H1 (cell line): Measurements from ENCODE around the gene CASP3. TPM values are rescaled to one million over a fixed set of nuclear protein-coding genes. Genes with fewer than 3 reads are reported as not detected.

Experiments
- CTCF ChIA-PET: fragments of 300-600 bp; sonication (Branson Sonifier 250); formaldehyde crosslinking; loops from one replicate; lab custom pipeline; 2021; ENCODE audit not compliant: partially characterized antibody; lab: Charles Lee
- POLR2A ChIA-PET: fragments of 300-600 bp; sonication (Branson Sonifier 250); formaldehyde crosslinking; loops from one replicate; lab custom pipeline; 2021; ENCODE audit warnings: inconsistent platforms; ENCODE audit not compliant: partially characterized antibody; lab: Charles Lee
- DNase-seq, 2 experiments: peaks; one replicate each; pipeline versions ENCODE4 v3.0.0 to v3.0.0-alpha.2; 2010 to 2022; ENCODE audit warnings: low spot score in 2 of 2, low read depth in 1 of 2, mixed read lengths in 1 of 2
- FAIRE-seq: peaks from 2 replicates; lab custom pipeline; 2011; peaks lifted over from hg19 to GRCh38; lab: Jason Lieb, UNC
- H2AFZ ChIP-seq: 2 replicates; pipeline ENCODE4 v1.8.1; 2012; ENCODE audit warnings: low read length, inconsistent platforms
- H2AK5ac ChIP-seq: 2 replicates; pipeline ENCODE4 v1.6.1; 2013; ENCODE audit warnings: low read depth, low read length
- H2BK120ac ChIP-seq: replicated peaks from 2 replicates; pipeline ENCODE3; 2013; ENCODE audit warnings: low read depth, low read length, inconsistent platforms
- H2BK12ac ChIP-seq: 2 replicates; pipeline ENCODE4 v1.6.1; 2013; ENCODE audit warnings: low read depth, low read length
- H2BK15ac ChIP-seq: 2 replicates; pipeline ENCODE4 v1.6.1; 2013; ENCODE audit warnings: low read length
- H2BK20ac ChIP-seq: 2 replicates; pipeline ENCODE4 v1.6.1; 2013; ENCODE audit warnings: low read length
- H2BK5ac ChIP-seq: 2 replicates; pipeline ENCODE4 v1.6.1; 2013; ENCODE audit warnings: low read depth, low read length
- H3K14ac ChIP-seq: 2 replicates; pipeline ENCODE4 v1.6.1; 2013; ENCODE audit warnings: inconsistent platforms; ENCODE audit not compliant: insufficient read length
- H3K18ac ChIP-seq: 2 replicates; pipeline ENCODE4 v1.6.1; 2013; ENCODE audit warnings: low read length; ENCODE audit errors: extremely low read depth
- H3K23ac ChIP-seq: 2 replicates; pipeline ENCODE4 v1.6.1; 2013; ENCODE audit warnings: inconsistent platforms; ENCODE audit not compliant: insufficient read length
- H3K23me2 ChIP-seq: 2 replicates; pipeline ENCODE4 v1.6.1; 2013; ENCODE audit warnings: low read depth, low read length
- H3K27ac ChIP-seq: 2 replicates; pipeline ENCODE4 v1.6.1; 2011; ENCODE audit warnings: low read depth, low read length, inconsistent platforms
- H3K27me3 ChIP-seq, 4 experiments: replicated peaks in 1 of 4; 1 replicate in 1 of 4; 2 replicates in 3 of 4; pipeline versions ENCODE4 v1.6.1 to v1.8.1; 2011 to 2013; ENCODE audit warnings: low read length in 3 of 4, mild to moderate bottlenecking in 3 of 4, inconsistent platforms in 2 of 4, mixed read lengths in 2 of 4, moderate library complexity in 1 of 4; ENCODE audit not compliant: control insufficient read depth in 3 of 4, insufficient read depth in 3 of 4; ENCODE audit errors: extremely low read depth in 1 of 4
- H3K36me3 ChIP-seq, 4 experiments: 2 replicates each; pipeline versions ENCODE4 v1.6.1 to v1.8.1; 2011 to 2013; ENCODE audit warnings: mild to moderate bottlenecking in 4 of 4, low read length in 3 of 4, moderate library complexity in 2 of 4, control low read depth in 1 of 4, inconsistent platforms in 1 of 4; ENCODE audit not compliant: insufficient read depth in 4 of 4, control insufficient read depth in 2 of 4
- H3K4ac ChIP-seq: replicated peaks from 2 replicates; pipeline ENCODE3; 2013; ENCODE audit warnings: low read length, low read depth, mixed read lengths, inconsistent platforms; ENCODE audit not compliant: insufficient read length
- H3K4me1 ChIP-seq, 4 experiments: replicated peaks in 1 of 4; 1 replicate in 1 of 4; 2 replicates in 3 of 4; pipeline versions ENCODE4 v1.6.1 to v1.8.1; 2011 to 2013; ENCODE audit warnings: low read length in 3 of 4, inconsistent platforms in 2 of 4, mixed read lengths in 1 of 4; ENCODE audit not compliant: insufficient read depth in 4 of 4, control insufficient read depth in 3 of 4
- H3K4me2 ChIP-seq, 2 experiments: 2 replicates each; pipeline versions ENCODE4 v1.6.1 to v1.8.1; 2011 to 2013; ENCODE audit warnings: low read depth in 2 of 2, low read length in 2 of 2, control low read depth in 1 of 2, inconsistent platforms in 1 of 2, mild to moderate bottlenecking in 1 of 2; ENCODE audit not compliant: insufficient read depth in 1 of 2
- H3K4me3 ChIP-seq, 4 experiments: fragments of 200-600, 300-600 bp in 1 of 4; sonication (generic), shearing (Covaris generic), sonication (Bioruptor Twin) in 1 of 4; 2 replicates each; pipeline versions ENCODE4 v1.5.1 to v1.8.1; 2011 to 2016; ENCODE audit warnings: low read length in 4 of 4, low read depth in 3 of 4, control low read depth in 2 of 4, inconsistent platforms in 2 of 4, mild to moderate bottlenecking in 2 of 4, mixed read lengths in 1 of 4, moderate library complexity in 1 of 4; ENCODE audit not compliant: insufficient read depth in 2 of 4; ENCODE audit errors: extremely low read depth in 1 of 4
- H3K56ac ChIP-seq: replicated peaks from 2 replicates; pipeline ENCODE3; 2013; ENCODE audit warnings: low read depth, mild to moderate bottlenecking, mixed read lengths, low read length, inconsistent platforms; ENCODE audit not compliant: insufficient read length
- H3K79me1 ChIP-seq: 2 replicates; pipeline ENCODE4 v1.6.1; 2013; ENCODE audit warnings: low read depth, low read length, control low read depth
- H3K79me2 ChIP-seq, 2 experiments: 2 replicates each; pipeline versions ENCODE4 v1.6.1 to v1.8.1; 2012 to 2013; ENCODE audit warnings: low read length in 2 of 2, mild to moderate bottlenecking in 2 of 2, inconsistent platforms in 1 of 2; ENCODE audit not compliant: insufficient read depth in 2 of 2, control insufficient read depth in 1 of 2
- H3K9ac ChIP-seq, 4 experiments: replicated peaks in 1 of 4; 1 replicate in 1 of 4; 2 replicates in 3 of 4; pipeline versions ENCODE4 v1.6.1 to v1.8.1; 2011 to 2013; ENCODE audit warnings: low read depth in 3 of 4, low read length in 3 of 4, control low read depth in 2 of 4, mild to moderate bottlenecking in 2 of 4, moderate library complexity in 2 of 4, inconsistent platforms in 1 of 4; ENCODE audit errors: extremely low read depth in 1 of 4
- H3K9me3 ChIP-seq, 2 experiments: 2 replicates each; pipeline versions ENCODE4 v1.6.1 to v1.8.1; 2012 to 2013; ENCODE audit warnings: mild to moderate bottlenecking in 2 of 2, moderate library complexity in 2 of 2, control low read depth in 1 of 2, inconsistent platforms in 1 of 2, low read depth in 1 of 2, low read length in 1 of 2, mixed read lengths in 1 of 2; ENCODE audit not compliant: insufficient read depth in 2 of 2
- H4K20me1 ChIP-seq, 2 experiments: replicated peaks in 1 of 2; 2 replicates each; pipeline versions ENCODE3 to v1.8.1; 2011 to 2013; ENCODE audit warnings: inconsistent platforms in 2 of 2, low read length in 2 of 2, mild to moderate bottlenecking in 1 of 2; ENCODE audit not compliant: insufficient read depth in 2 of 2, control insufficient read depth in 1 of 2
- H4K5ac ChIP-seq: 2 replicates; pipeline ENCODE4 v1.6.1; 2013; ENCODE audit warnings: low read length, low read depth, mixed read lengths, inconsistent platforms; ENCODE audit not compliant: insufficient read length
- H4K8ac ChIP-seq: 2 replicates; pipeline ENCODE4 v1.8.0; 2013; ENCODE audit warnings: mild to moderate bottlenecking, moderate library complexity, low read length, inconsistent platforms; ENCODE audit not compliant: insufficient read depth; ENCODE audit errors: extremely low read depth
- H4K91ac ChIP-seq: replicated peaks from 2 replicates; pipeline ENCODE3; 2013; ENCODE audit warnings: low read length, mixed read lengths, inconsistent platforms; ENCODE audit not compliant: insufficient read length
- CREB1 ChIP-seq: IDR thresholded peaks from 2 replicates; pipeline ENCODE4 v1.6.1; 2012; ENCODE audit warnings: inconsistent platforms
- JUND ChIP-seq: IDR thresholded peaks from 2 replicates; pipeline ENCODE4 v1.6.1; 2011; ENCODE audit warnings: mild to moderate bottlenecking, improper control_type of control experiment, low read length
- WGBS, 2 experiments: shearing (Covaris generic) in 1 of 2; methylation state at CpG; one replicate each; pipeline versions ENCODE4 v1.1.6 to v1.1.7; 2013 to 2015; ENCODE audit warnings: low lambda C conversion rate in 2 of 2, mixed read lengths in 2 of 2, inconsistent platforms in 1 of 2, low coverage in 1 of 2, missing lambda C conversion rate in 1 of 2; ENCODE audit not compliant: insufficient replicate concordance in 2 of 2, insufficient coverage in 1 of 2, insufficient read length in 1 of 2; ENCODE audit errors: extremely low coverage in 1 of 2, missing lambda C conversion rate in 1 of 2; 5-methylcytosine and 5-hydroxymethylcytosine counted together
- polyA plus RNA-seq, 7 experiments: library from polyadenylated mRNA; depleted of rRNA in 3 of 7; stranded (reverse) in 5 of 7; unstranded in 2 of 7; fragments of >200 nt in 5 of 7; fragments of 200-250 nt in 2 of 7; gene quantifications; 1 replicate in 5 of 7; 2 replicates in 1 of 7; 4 replicates in 1 of 7; pipeline versions ENCODE4 v1.2.1 to v1.2.3, GENCODE V29; 2011 to 2013; ENCODE audit warnings: missing spikeins in 2 of 7, mixed read lengths in 2 of 7
- total RNA-seq: library from RNA; stranded (reverse); fragmentation: NEBNext Ultra II Directional; extraction: Animal tissue kit (Norgen Biotek cat#: 25700); gene quantifications from 2 replicates; pipeline ENCODE4 v1.2.1, GENCODE V29; 2021

Gene CASP3
- total and polyA plus RNA-seq, 2 of the 8 experiments (the other 6 are each of a cell fraction or from before 2014, with no cell fraction given), result 27.8 to 82.5 TPM

GRCh38 chr4:184644553-184645307, 4.5 kb downstream of the CASP3 start:
- no peak overlapping the region for H3K9ac ChIP-seq
- H3K23ac ChIP-seq, result no peak overlapping the region
- TF ChIP-seq JUND, result peak; percentile 69
- TF ChIP-seq CREB1, result no peak
- H2BK15ac ChIP-seq, result no peak overlapping the region
- no peak overlapping the region for H4K8ac ChIP-seq
- no peaks in the 10 kb centered on the region for H3K9me3 ChIP-seq
- no peak overlapping the region for H2AFZ ChIP-seq
- no peak overlapping the region for H4K5ac ChIP-seq
- H3K14ac ChIP-seq, result no peak overlapping the region
- H3K56ac ChIP-seq, result no peak overlapping the region
- H2AK5ac ChIP-seq, result no peak overlapping the region
- peaks cover 0 to 5% (median 0%) of the 10 kb centered on the region in 4 experiments; a peak in 1 of 8 replicates for H3K36me3 ChIP-seq
- peaks cover 5% of the 10 kb centered on the region; the same call in 1 of the 2 replicates for H3K79me1 ChIP-seq
- H3K4me2 ChIP-seq, result peak overlapping the region; percentile 41 to 54; a peak in 2 of 4 replicates
- peaks cover 11% of the 10 kb centered on the region; the same call in 1 of the 2 replicates for H3K23me2 ChIP-seq
- no peak overlapping the region for H2BK20ac ChIP-seq
- peak overlapping the region in 1 of 4 experiments; percentile 20; a peak in 1 of 8 replicates for H3K4me3 ChIP-seq
- H2BK120ac ChIP-seq, result peak overlapping the region; percentile 16
- peak overlapping the region; percentile 12 for H3K4ac ChIP-seq
- peak overlapping the region; percentile 66; the same call in 1 of the 2 replicates for H2BK5ac ChIP-seq
- WGBS, 2 experiments, result 41% methylated on average over 9 of the region's 9 CpGs; no CpG with 5 or more reads in 1 of the 2 experiments
- DNase-seq (no peak), FAIRE-seq (peak; percentile 86)
- H4K91ac ChIP-seq, result no peak overlapping the region
- ChIA-PET POLR2A (interaction anchor here (0.7 to 2.0 kb wide), 5 partner anchors 11 to 28 kb away, joined by 3 to 7 read pairs (median 4); no protein-coding TSS in a partner anchor), CTCF (interaction anchor here (0.7 to 1.2 kb wide), 6 partner anchors 11 to 473 kb away, joined by 3 to 5 read pairs (median 3); no protein-coding TSS in a partner anchor)
- peaks cover 0 to 13% of the 10 kb centered on the region in 2 experiments for H4K20me1 ChIP-seq
- H3K27ac ChIP-seq, result no peak overlapping the region
- peaks cover 18 to 84% of the 10 kb centered on the region in 2 experiments for H3K79me2 ChIP-seq
- H3K4me1 ChIP-seq, result peaks cover 6 to 23% (median 12%) of the 10 kb centered on the region in 4 experiments; a peak in 6 of 7 replicates
- peak overlapping the region; percentile 77; the same call in 1 of the 2 replicates for H2BK12ac ChIP-seq
- no peaks in the 10 kb centered on the region for H3K27me3 ChIP-seq
- peak overlapping the region; percentile 51 for H3K18ac ChIP-seq
